Common myeloid progenitor, CD34-positive (primary cell): ENCODE measurements around the gene PLA2G4D.

ENCODE experiments used
- CTCF ChIA-PET: fragments of 350-600 bp; sonication (Branson Sonifier 250); formaldehyde crosslinking; loops from one replicate; lab custom pipeline; 2021; ENCODE audit warnings: antibody characterized with exemption; lab: Charles Lee
- POLR2A ChIA-PET: fragments of 350-600 bp; sonication (Branson Sonifier 250); formaldehyde crosslinking; loops from one replicate; lab custom pipeline; 2021; ENCODE audit warnings: antibody characterized with exemption; lab: Charles Lee
- DNase-seq, 3 donors: peaks; one replicate each; pipeline versions ENCODE4 v3.0.0 to v3.0.0-alpha.2; 2013
- H3K27ac ChIP-seq, 2 experiments: 1 replicate in 1 of 2; 2 replicates in 1 of 2; pipeline ENCODE4 v1.7.0; 2013; ENCODE audit warnings: inconsistent platforms in 2 of 2, low read length in 2 of 2, mild to moderate bottlenecking in 2 of 2, low read depth in 1 of 2, moderate library complexity in 1 of 2; ENCODE audit not compliant: severe bottlenecking in 2 of 2, insufficient read depth in 1 of 2, poor library complexity in 1 of 2
- H3K27me3 ChIP-seq, 5 experiments: replicated peaks in 2 of 5; 1 replicate in 3 of 5; 2 replicates in 2 of 5; pipeline versions ENCODE4 v1.6.1 to v1.7.0; 2013; ENCODE audit warnings: low read length in 4 of 5, mild to moderate bottlenecking in 2 of 5, moderate library complexity in 2 of 5, inconsistent platforms in 1 of 5; ENCODE audit not compliant: insufficient read depth in 5 of 5, control insufficient read depth in 4 of 5
- H3K36me3 ChIP-seq, 4 experiments: 1 replicate in 2 of 4; 2 replicates in 2 of 4; pipeline versions ENCODE4 v1.6.1 to v1.7.0; 2013; ENCODE audit warnings: low read length in 3 of 4, control low read depth in 1 of 4, mild to moderate bottlenecking in 1 of 4; ENCODE audit not compliant: control insufficient read depth in 4 of 4, insufficient read depth in 4 of 4
- H3K4me1 ChIP-seq, 4 experiments: 1 replicate in 3 of 4; 2 replicates in 1 of 4; pipeline versions ENCODE4 v1.6.1 to v1.7.1; 2013; ENCODE audit warnings: low read length in 3 of 4, mild to moderate bottlenecking in 3 of 4, control low read depth in 1 of 4, inconsistent platforms in 1 of 4, moderate library complexity in 1 of 4; ENCODE audit not compliant: control insufficient read depth in 4 of 4, insufficient read depth in 4 of 4; ENCODE audit errors: control extremely low read depth in 1 of 4
- H3K4me3 ChIP-seq, 7 experiments: 1 replicate in 4 of 7; 2 replicates in 3 of 7; pipeline versions ENCODE4 v1.5.1 to v1.7.0; 2013; ENCODE audit warnings: mild to moderate bottlenecking in 7 of 7, low read length in 6 of 7, moderate library complexity in 6 of 7, inconsistent platforms in 2 of 7, low read depth in 2 of 7, control low read depth in 1 of 7; ENCODE audit not compliant: insufficient read depth in 4 of 7, control insufficient read depth in 1 of 7; ENCODE audit errors: extremely low read depth in 1 of 7
- H3K9me3 ChIP-seq, 5 experiments: 1 replicate in 4 of 5; 2 replicates in 1 of 5; pipeline versions ENCODE4 v1.6.1 to v1.7.1; 2013; ENCODE audit warnings: low read length in 4 of 5, mild to moderate bottlenecking in 2 of 5, inconsistent platforms in 1 of 5, low read depth in 1 of 5, moderate library complexity in 1 of 5; ENCODE audit not compliant: control insufficient read depth in 4 of 5, insufficient read depth in 2 of 5; ENCODE audit errors: control extremely low read depth in 1 of 5
- WGBS: methylation state at CpG from one replicate; pipeline ENCODE4 v1.1.5; 2013; ENCODE audit not compliant: insufficient coverage; 5-methylcytosine and 5-hydroxymethylcytosine counted together

PLA2G4D gene

DNA sequence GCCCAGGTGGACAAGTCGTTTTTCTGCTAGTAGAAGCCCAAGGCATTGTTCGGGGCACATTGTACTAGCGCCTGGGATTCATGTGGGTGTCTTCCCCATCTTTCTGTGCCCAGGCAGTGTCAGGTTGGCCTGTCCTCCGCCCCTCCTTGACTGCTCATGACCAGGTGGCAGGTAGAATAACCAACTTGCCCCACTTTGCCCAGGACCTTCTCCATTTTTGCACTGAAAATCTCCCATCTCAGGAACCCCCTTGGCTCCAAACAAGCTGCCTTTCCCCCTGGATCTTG is 33.9 kb downstream of the PLA2G4D start:
- Histone ChIP-seq H3K4me1 (peaks cover 0 to 17% (median 13%) of the 10 kb centered on the region in 4 experiments), H3K27me3 (peaks cover 0 to 11% (median 5%) of the 10 kb centered on the region in 5 experiments), H3K9me3 (no peaks in the 10 kb centered on the region), H3K4me3 (no peak overlapping the region), H3K27ac (no peak overlapping the region), H3K36me3 (no peaks in the 10 kb centered on the region)
- DNase-seq: no peak
- POLR2A ChIA-PET: no interaction called here
- CTCF ChIA-PET: interaction anchor here (0.9 to 17.1 kb wide), 7 partner anchors 10 to 78 kb away, joined by 3 to 303 read pairs (median 6); no protein-coding TSS in a partner anchor
- 93% methylated on average over 3 of the region's 4 CpGs for WGBS

- H3K9me3 ChIP-seq: no peaks in the 10 kb centered on the region
- H3K4me3 ChIP-seq: no peak overlapping the region
- ChIA-PET CTCF (interaction anchor here (0.9 to 17.1 kb wide), 7 partner anchors 10 to 79 kb away, joined by 3 to 303 read pairs (median 6); no protein-coding TSS in a partner anchor), POLR2A (no interaction called here)
- no peak overlapping the region for H3K27ac ChIP-seq
- peak; percentile 57 to 81 (median 75) for DNase-seq
- peaks cover 0 to 12% (median 7%) of the 10 kb centered on the region in 4 experiments for H3K4me1 ChIP-seq
- peaks cover 0 to 11% (median 5%) of the 10 kb centered on the region in 5 experiments for H3K27me3 ChIP-seq
- H3K36me3 ChIP-seq: no peaks in the 10 kb centered on the region
- 54% methylated on average over 11 of the region's 14 CpGs for WGBS
These were observed 34.5 kb downstream of the PLA2G4D start for GRCh38 chr15:42059661-42060476.

GRCh38 chr15:42058791-42059190 is 35.6 kb downstream of the PLA2G4D start:
- 100% methylated on average over 1 of the region's 3 CpGs for WGBS
- POLR2A ChIA-PET: no interaction called here

DNA sequence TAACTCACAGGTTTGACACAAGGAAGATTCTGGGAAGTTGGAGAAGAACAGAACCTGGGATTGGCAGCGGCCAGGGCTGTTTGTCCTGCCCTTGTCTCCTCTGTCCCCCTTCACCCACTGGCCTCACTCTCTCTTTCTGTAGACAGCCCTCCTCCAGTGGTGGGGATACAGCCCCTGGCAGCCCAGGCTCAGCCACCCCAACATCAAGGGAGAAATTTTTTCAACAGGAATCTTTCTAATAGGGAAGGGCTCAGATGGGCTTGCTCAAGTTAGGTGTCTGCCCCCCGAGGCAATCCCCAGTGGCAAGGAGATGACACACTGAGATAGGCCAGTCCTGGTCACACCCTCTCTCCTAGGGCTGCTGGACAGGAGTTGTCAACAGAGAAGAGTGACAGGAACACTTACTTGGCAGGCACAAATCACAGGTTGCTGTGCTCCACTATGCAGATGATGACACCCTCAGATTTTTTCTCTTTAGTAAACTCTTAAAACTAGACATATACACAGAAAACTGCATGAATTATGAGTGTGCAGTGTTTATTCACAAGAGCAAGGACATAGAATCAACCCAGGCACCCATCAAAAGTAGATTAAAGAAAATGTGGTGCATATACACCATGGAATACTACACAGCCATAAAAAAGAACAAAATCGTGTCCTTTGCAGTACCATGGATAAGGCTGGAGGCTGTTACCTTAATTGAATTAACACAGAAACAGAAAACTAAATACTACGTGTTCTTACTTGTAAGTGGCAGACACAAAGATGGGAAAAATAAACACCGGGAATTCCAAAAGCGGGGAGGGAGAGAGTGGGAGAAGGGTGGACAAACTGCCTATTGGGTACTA is 36.3 kb downstream of the PLA2G4D start:
- Histone ChIP-seq H3K4me1 (peaks cover 0 to 10% (median 7%) of the 10 kb centered on the region in 4 experiments), H3K4me3 (no peak overlapping the region), H3K27me3 (peaks cover 0 to 11% (median 5%) of the 10 kb centered on the region in 5 experiments), H3K27ac (no peak overlapping the region), H3K36me3 (no peaks in the 10 kb centered on the region), H3K9me3 (no peaks in the 10 kb centered on the region)
- no peak for DNase-seq
- 91% methylated on average over 5 of the region's 6 CpGs for WGBS
- ChIA-PET CTCF (interaction anchor here (0.7 to 5.3 kb wide), 16 partner anchors 11 to 327 kb away, joined by 3 to 53 read pairs (median 4); no protein-coding TSS in a partner anchor), POLR2A (no interaction called here)

More at GRCh38 chr15:42058791-42059190, 35.6 kb downstream of the PLA2G4D start:
- Histone ChIP-seq H3K4me1 (peaks cover 0 to 10% (median 7%) of the 10 kb centered on the region in 4 experiments), H3K27ac (no peak overlapping the region), H3K36me3 (no peaks in the 10 kb centered on the region), H3K9me3 (no peaks in the 10 kb centered on the region), H3K4me3 (no peak overlapping the region), H3K27me3 (peaks cover 0 to 11% (median 5%) of the 10 kb centered on the region in 5 experiments)
- DNase-seq: no peak
- CTCF ChIA-PET: interaction anchor here (1.1 to 17.1 kb wide), 3 partner anchors 24 to 80 kb away, joined by 3 to 303 read pairs (median 35); no protein-coding TSS in a partner anchor

- WGBS: 17% methylated on average over 36 of the region's 37 CpGs
- Histone ChIP-seq H3K27ac (no peak overlapping the region), H3K27me3 (peaks cover 0 to 8% (median 5%) of the 10 kb centered on the region in 5 experiments), H3K4me3 (peak overlapping the region in 6 of 7 experiments; percentile 20 to 70 (median 56)), H3K4me1 (peaks cover 0 to 10% (median 7%) of the 10 kb centered on the region in 4 experiments), H3K9me3 (no peaks in the 10 kb centered on the region), H3K36me3 (no peaks in the 10 kb centered on the region)
- POLR2A ChIA-PET: no interaction called here
- DNase-seq: peak; percentile 71 to 78 (median 71)
- CTCF ChIA-PET: interaction anchor here (0.7 to 5.2 kb wide), 21 partner anchors 8 to 328 kb away, joined by 3 to 53 read pairs (median 4); no protein-coding TSS in a partner anchor
These were observed 37.2 kb downstream of the PLA2G4D start for GRCh38 chr15:42056934-42057798.

GRCh38 chr15:42053914-42054313 is 40.4 kb downstream of the PLA2G4D start:
- Histone ChIP-seq H3K27me3 (peaks cover 0 to 13% (median 5%) of the 10 kb centered on the region in 5 experiments), H3K4me3 (no peak overlapping the region), H3K9me3 (no peaks in the 10 kb centered on the region), H3K4me1 (peaks cover 0 to 10% (median 7%) of the 10 kb centered on the region in 4 experiments), H3K36me3 (no peaks in the 10 kb centered on the region), H3K27ac (no peak overlapping the region)
- WGBS: 100% methylated on average over 1 of the region's 2 CpGs
- POLR2A ChIA-PET: no interaction called here
- CTCF ChIA-PET: interaction anchor here (0.9 to 5.2 kb wide), 4 partner anchors 9 to 70 kb away, joined by 3 to 53 read pairs (median 3); no protein-coding TSS in a partner anchor
- no peak for DNase-seq
